RWPE1 (cell line): ENCODE measurements around the gene SPAG7.

Source experiments
- CTCF ChIA-PET: fragments of 350-600 bp; sonication (Branson Sonifier 250); formaldehyde crosslinking; extraction: SDS; loops from one replicate; lab custom pipeline; 2021; lab: Yijun Ruan, JAX
- POLR2A ChIA-PET: fragments of 400-600 bp; formaldehyde crosslinking; extraction: SDS; loops from one replicate; lab custom pipeline; 2020; ENCODE audit warnings: antibody characterized with exemption; ENCODE audit not compliant: low non-redundant PET; lab: Yijun Ruan, JAX
- DNase-seq: peaks from one replicate; pipeline ENCODE4 v3.0.0; 2012; ENCODE audit warnings: low spot score
- H3K27ac ChIP-seq: fragments of 450-650 bp; 2 replicates; pipeline ENCODE4 v1.5.1; 2017
- CTCF ChIP-seq: fragments of 450-650 bp; conservative IDR thresholded peaks from 2 replicates; pipeline ENCODE4 v1.5.1; 2017; ENCODE audit warnings: low read depth, mild to moderate bottlenecking

SPAG7 gene

GRCh38 chr17:4948931-4949320, 18.7 kb downstream of the SPAG7 start:
- H3K27ac ChIP-seq = peak overlapping the region; percentile 100
- CTCF ChIA-PET = no interaction called here
- TF ChIP-seq CTCF = no peak
- POLR2A ChIA-PET = interaction anchor here (0.8 to 1.3 kb wide), 4 partner anchors 9 to 40 kb away, joined by 3 to 6 read pairs (median 4); partner anchors contain the start of genes RNF167 and SLC25A11
- peak; percentile 90 for DNase-seq

- POLR2A ChIA-PET = interaction anchor here (0.8 to 1.3 kb wide), 4 partner anchors 8 to 39 kb away, joined by 3 to 6 read pairs (median 4); partner anchors contain the start of genes RNF167 and SLC25A11
- peak within 1 kb of the TSS; percentile 100 for H3K27ac ChIP-seq
- TF ChIP-seq CTCF = no peak
- CTCF ChIA-PET = no interaction called here
- DNase-seq = peak; percentile 90
These were observed 19.3 kb downstream of the SPAG7 start, which contains the start of gene PFN1 for GRCh38 chr17:4948166-4948930. TSS of gene PFN1 (minus strand) at chr17:4948530. CDS start at chr17:4948394, 136 bp downstream.

- ChIA-PET CTCF (interaction anchor here (1.2 kb wide), 1 partner anchor 38 kb away, joined by 3 read pairs; no protein-coding TSS in a partner anchor), POLR2A (interaction anchor here (0.7 to 1.3 kb wide), 2 partner anchors 21 to 39 kb away, joined by 4 to 6 read pairs; no protein-coding TSS in a partner anchor)
- no peak for TF ChIP-seq CTCF
- peak overlapping the region; percentile 100 for H3K27ac ChIP-seq
- DNase-seq = peak; percentile 33
These were observed 20.0 kb downstream of the SPAG7 start for GRCh38 chr17:4947411-4948165.

GRCh38 chr17:4947010-4947410, 20.6 kb downstream of the SPAG7 start:
- CTCF ChIA-PET = interaction anchor here (1.2 kb wide), 1 partner anchor 38 kb away, joined by 3 read pairs; no protein-coding TSS in a partner anchor
- H3K27ac ChIP-seq = peak overlapping the region; percentile 100
- no peak for TF ChIP-seq CTCF
- no peak for DNase-seq
- POLR2A ChIA-PET = interaction anchor here (0.7 kb wide), 1 partner anchor 40 kb away, joined by 4 read pairs; no protein-coding TSS in a partner anchor

- POLR2A ChIA-PET = interaction anchor here (1.3 kb wide), 1 partner anchor 23 kb away, joined by 3 read pairs; no protein-coding TSS in a partner anchor
- CTCF ChIA-PET = interaction anchor here (1.2 kb wide), 1 partner anchor 37 kb away, joined by 3 read pairs; no protein-coding TSS in a partner anchor
- no peak for DNase-seq
- TF ChIP-seq CTCF = no peak
- H3K27ac ChIP-seq = peak overlapping the region; percentile 100
These were observed 21.2 kb downstream of the SPAG7 start for GRCh38 chr17:4946312-4946976.

GRCh38 chr17:4945944-4946280, 21.7 kb downstream of the SPAG7 start:
- CTCF ChIA-PET = no interaction called here
- POLR2A ChIA-PET = interaction anchor here (1.3 kb wide), 1 partner anchor 23 kb away, joined by 3 read pairs; no protein-coding TSS in a partner anchor
- H3K27ac ChIP-seq = peak overlapping the region; percentile 100
- no peak for TF ChIP-seq CTCF
- DNase-seq = peak; percentile 31
